MCF 10A (cell line): ENCODE measurements around the gene SPINT1. TPM values are rescaled to one million over a fixed set of nuclear protein-coding genes. Genes with fewer than 3 reads are reported as not detected.

Experiments
- BruUV-seq: library from RNA; stranded (reverse); fragments of 400-500 nt; replicated peaks from 2 replicates; lab custom pipeline; 2021; lab: Mats Ljungman, UMichigan
- CTCF ChIA-PET: fragments of 300-600 bp; sonication (Branson Sonifier 250); formaldehyde crosslinking; extraction: SDS; loops from one replicate; lab custom pipeline; 2021; ENCODE audit warnings: antibody characterized with exemption, inconsistent platforms; lab: Yijun Ruan, JAX
- POLR2A ChIA-PET: fragments of 300-600, 350-650 bp; sonication (Branson Sonifier 250); formaldehyde crosslinking; extraction: SDS; loops from one replicate; lab custom pipeline; 2020; ENCODE audit warnings: antibody characterized with exemption, inconsistent platforms; lab: Yijun Ruan, JAX
- DNase-seq: peaks from one replicate; pipeline ENCODE4 v3.0.0-alpha.2; 2018; ENCODE audit not compliant: unreplicated experiment
- H3K27ac Mint-ChIP-seq: one replicate; pipeline ENCODE4 v1.8.0; 2022; ENCODE audit warnings: mild to moderate bottlenecking, low read depth, mixed read lengths; ENCODE audit not compliant: unreplicated experiment
- H3K27me3 Mint-ChIP-seq: one replicate; pipeline ENCODE4 v1.8.0; 2022; ENCODE audit warnings: mixed read lengths; ENCODE audit not compliant: insufficient read depth, unreplicated experiment
- H3K36me3 Mint-ChIP-seq: one replicate; pipeline ENCODE4 v1.8.0; 2022; ENCODE audit warnings: mild to moderate bottlenecking, moderate library complexity, mixed read lengths; ENCODE audit not compliant: insufficient read depth, unreplicated experiment
- H3K4me1 Mint-ChIP-seq: one replicate; pipeline ENCODE4 v1.8.0; 2022; ENCODE audit warnings: mixed read lengths; ENCODE audit not compliant: insufficient read depth, unreplicated experiment
- H3K4me3 Mint-ChIP-seq: one replicate; pipeline ENCODE4 v1.8.0; 2022; ENCODE audit warnings: mild to moderate bottlenecking, moderate library complexity, mixed read lengths; ENCODE audit not compliant: unreplicated experiment
- H3K9me3 Mint-ChIP-seq: one replicate; pipeline ENCODE4 v1.8.0; 2022; ENCODE audit warnings: mixed read lengths; ENCODE audit not compliant: unreplicated experiment
- CTCF ChIP-seq: fragments of 200-600 bp; IDR thresholded peaks from one replicate; pipeline ENCODE4 v1.8.0; 2022; ENCODE audit warnings: antibody characterized with exemption, mild to moderate bottlenecking; ENCODE audit not compliant: unreplicated experiment
- intact Hi-C: fragments of 100-400 bp; cut with micrococcal nuclease; formaldehyde crosslinking; loops from 2 replicates; pipeline ENCODE4 v1.14.1; 2022
- total RNA-seq: library from RNA; stranded (reverse); gene quantifications from 2 replicates; pipeline ENCODE4 v1.2.3, GENCODE V29; 2022

SPINT1 gene
- total RNA-seq, 1 experiment from 2014 or later, result 57.9 TPM

GRCh38 chr15:40867199-40867598 lies 23.4 kb downstream of the SPINT1 start:
- H3K36me3 Mint-ChIP-seq, result peaks cover 3% of the 10 kb centered on the region
- no peak overlapping the region for H3K27ac Mint-ChIP-seq
- ChIA-PET CTCF (no interaction called here), POLR2A (no interaction called here)
- BruUV-seq, result no TSS peak
- TF ChIP-seq CTCF, result no peak
- no peaks in the 10 kb centered on the region for H3K27me3 Mint-ChIP-seq
- no peak for DNase-seq
- no peaks in the 10 kb centered on the region for H3K9me3 Mint-ChIP-seq
- H3K4me1 Mint-ChIP-seq, result peaks cover 36% of the 10 kb centered on the region
- intact Hi-C loops, result no loop called here
- no peak overlapping the region for H3K4me3 Mint-ChIP-seq

- H3K9me3 Mint-ChIP-seq, result no peaks in the 10 kb centered on the region
- no peaks in the 10 kb centered on the region for H3K36me3 Mint-ChIP-seq
- H3K27ac Mint-ChIP-seq, result no peak overlapping the region
- BruUV-seq, result no TSS peak
- ChIA-PET CTCF (interaction anchor here (0.6 to 1.8 kb wide), 5 partner anchors 24 to 316 kb away, joined by 3 to 7 read pairs (median 3); partner anchors contain the start of gene VPS18), POLR2A (interaction anchor here (0.6 to 2.8 kb wide), 4 partner anchors 9 to 23 kb away, joined by 3 to 9 read pairs (median 6); partner anchors contain the start of gene VPS18)
- peaks cover 35% of the 10 kb centered on the region for H3K4me1 Mint-ChIP-seq
- peak; percentile 57 for DNase-seq
- no peak for TF ChIP-seq CTCF
- H3K4me3 Mint-ChIP-seq, result no peak overlapping the region
- intact Hi-C loops, result no loop called here
- H3K27me3 Mint-ChIP-seq, result no peaks in the 10 kb centered on the region
These were observed 25.8 kb downstream of the SPINT1 start for GRCh38 chr15:40869686-40870085.

GRCh38 chr15:40870716-40871115 lies 26.9 kb downstream of the SPINT1 start:
- BruUV-seq, result no TSS peak

More at GRCh38 chr15:40870716-40871115, 26.9 kb downstream of the SPINT1 start:
- no peak overlapping the region for H3K4me3 Mint-ChIP-seq
- no peaks in the 10 kb centered on the region for H3K36me3 Mint-ChIP-seq
- no peak for TF ChIP-seq CTCF
- ChIA-PET CTCF (interaction anchor here (1.6 to 3.6 kb wide), 2 partner anchors 24 to 315 kb away, joined by 3 to 40 read pairs; partner anchors contain the start of gene VPS18), POLR2A (interaction anchor here (0.7 to 2.8 kb wide), 3 partner anchors 19 to 26 kb away, joined by 3 to 8 read pairs (median 5); partner anchors contain the start of gene VPS18)
- no peaks in the 10 kb centered on the region for H3K27me3 Mint-ChIP-seq
- H3K4me1 Mint-ChIP-seq, result peaks cover 37% of the 10 kb centered on the region
- no peaks in the 10 kb centered on the region for H3K9me3 Mint-ChIP-seq
- peak overlapping the region; percentile 27 for H3K27ac Mint-ChIP-seq
- DNase-seq, result peak; percentile 63
- intact Hi-C loops, result no loop called here
